GM12873 (cell line): ENCODE results near the gene MYOG.

Experiments used
- TF ChIP-seq, protein P1 (sequence below): IDR thresholded peaks from 2 replicates; pipeline ENCODE4 v1.5.1; 2012; ENCODE audit warnings: low read depth, mild to moderate bottlenecking, moderate library complexity, low read length, control low read depth; ENCODE audit not compliant: insufficient read depth; ENCODE audit errors: missing control alignments

MYOG gene

GRCh38 chr1:203054184-203054583, 31.6 kb downstream of the MYOG start:
- TF ChIP-seq, protein P1, sequence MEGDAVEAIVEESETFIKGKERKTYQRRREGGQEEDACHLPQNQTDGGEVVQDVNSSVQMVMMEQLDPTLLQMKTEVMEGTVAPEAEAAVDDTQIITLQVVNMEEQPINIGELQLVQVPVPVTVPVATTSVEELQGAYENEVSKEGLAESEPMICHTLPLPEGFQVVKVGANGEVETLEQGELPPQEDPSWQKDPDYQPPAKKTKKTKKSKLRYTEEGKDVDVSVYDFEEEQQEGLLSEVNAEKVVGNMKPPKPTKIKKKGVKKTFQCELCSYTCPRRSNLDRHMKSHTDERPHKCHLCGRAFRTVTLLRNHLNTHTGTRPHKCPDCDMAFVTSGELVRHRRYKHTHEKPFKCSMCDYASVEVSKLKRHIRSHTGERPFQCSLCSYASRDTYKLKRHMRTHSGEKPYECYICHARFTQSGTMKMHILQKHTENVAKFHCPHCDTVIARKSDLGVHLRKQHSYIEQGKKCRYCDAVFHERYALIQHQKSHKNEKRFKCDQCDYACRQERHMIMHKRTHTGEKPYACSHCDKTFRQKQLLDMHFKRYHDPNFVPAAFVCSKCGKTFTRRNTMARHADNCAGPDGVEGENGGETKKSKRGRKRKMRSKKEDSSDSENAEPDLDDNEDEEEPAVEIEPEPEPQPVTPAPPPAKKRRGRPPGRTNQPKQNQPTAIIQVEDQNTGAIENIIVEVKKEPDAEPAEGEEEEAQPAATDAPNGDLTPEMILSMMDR: no peak

- TF ChIP-seq, protein P1: no peak
Measured at GRCh38 chr1:203052601-203053000, 33.2 kb downstream of the MYOG start.

- TF ChIP-seq, protein P1: no peak
Measured at GRCh38 chr1:203051841-203052324, 33.9 kb downstream of the MYOG start.

- TF ChIP-seq, protein P1: no peak
Measured at GRCh38 chr1:203050826-203051225, 35.0 kb downstream of the MYOG start.

DNA sequence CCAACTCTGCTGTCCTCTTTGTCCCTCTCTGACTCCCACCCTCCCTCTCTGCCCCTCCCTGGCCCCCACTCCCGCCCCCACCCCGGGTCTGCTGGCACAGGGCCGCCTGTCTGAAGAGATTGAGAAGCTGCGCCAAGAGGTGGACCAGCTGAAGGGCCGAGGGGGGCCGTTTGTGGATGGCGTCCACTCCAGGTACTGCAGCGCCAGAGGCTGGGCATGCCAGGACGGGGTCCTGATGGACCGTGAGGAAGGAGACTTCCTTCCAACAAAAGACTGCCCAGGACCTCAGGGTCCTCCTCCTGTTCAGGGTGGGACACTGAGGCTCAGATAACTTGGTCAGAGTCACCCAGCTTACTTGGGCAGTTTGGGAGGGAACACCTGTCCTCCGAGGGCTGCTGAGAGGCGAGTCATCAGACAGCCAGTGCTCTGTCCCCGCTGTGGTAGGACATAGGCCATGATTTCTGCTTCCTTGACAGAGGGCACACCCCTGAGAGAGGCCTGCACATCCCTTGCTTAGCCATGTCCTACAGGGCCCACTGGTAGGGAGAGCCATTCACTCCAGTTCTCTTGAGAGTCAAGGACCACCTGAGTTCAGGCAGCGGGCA, 36.1 kb downstream of the MYOG start:
- TF ChIP-seq, protein P1: no peak

GRCh38 chr1:203049077-203049476, 36.7 kb downstream of the MYOG start:
- TF ChIP-seq, protein P1: no peak

- TF ChIP-seq, protein P1: no peak
Measured at GRCh38 chr1:203048555-203049051, 37.2 kb downstream of the MYOG start.
